Activated CD4-positive, alpha-beta T cell treated with anti-CD3 and anti-CD28 coated beads for 36 hours (primary cell): ENCODE measurements around the gene CFAP57. TPM values are rescaled to one million over a fixed set of nuclear protein-coding genes. Genes with fewer than 3 reads are reported as not detected.
A peak's percentile ranks its signal among the peaks of the same experiment; 100 is the strongest.
"Not testable (repeated sequence)": the region's sequence is repeated elsewhere in the genome, so short reads cannot be mapped to it uniquely, and the experiment has no call there.

ENCODE experiments used
- ATAC-seq: fragments of 200-7000 bp; cut with Tn5 transposase; one replicate; pipeline ENCODE4 v1.10.0; 2021; ENCODE audit warnings: mild to moderate bottlenecking, moderate library complexity
- CTCF ChIA-PET: fragments of 350-600 bp; sonication (Branson Sonifier 250); formaldehyde crosslinking; loops from one replicate; lab custom pipeline; 2021; ENCODE audit warnings: antibody characterized with exemption; lab: Charles Lee
- POLR2A ChIA-PET: fragments of 350-600 bp; sonication (Branson Sonifier 250); formaldehyde crosslinking; loops from one replicate; lab custom pipeline; 2021; ENCODE audit warnings: antibody characterized with exemption, inconsistent platforms; lab: Charles Lee
- DNase-seq: peaks from one replicate; pipeline ENCODE4 v3.0.0-alpha.2; 2020
- H3K27ac Mint-ChIP-seq: one replicate; pipeline ENCODE4 v1.8.0; 2021; ENCODE audit warnings: mixed read lengths
- H3K27me3 Mint-ChIP-seq: one replicate; pipeline ENCODE4 v1.8.0; 2021; ENCODE audit warnings: mixed read lengths
- H3K36me3 Mint-ChIP-seq: one replicate; pipeline ENCODE4 v1.8.0; 2021; ENCODE audit warnings: low read depth, mixed read lengths
- H3K4me1 Mint-ChIP-seq: one replicate; pipeline ENCODE4 v1.8.0; 2021; ENCODE audit warnings: mixed read lengths
- H3K4me3 Mint-ChIP-seq: one replicate; pipeline ENCODE4 v1.8.0; 2021; ENCODE audit warnings: mild to moderate bottlenecking, moderate library complexity, mixed read lengths
- H3K9me3 Mint-ChIP-seq: one replicate; pipeline ENCODE4 v1.8.0; 2021; ENCODE audit warnings: low read depth, mixed read lengths
- intact Hi-C, 2 experiments: fragments of 100-400 bp; cut with DNase I in 1 of 2; cut with micrococcal nuclease in 1 of 2; formaldehyde crosslinking; loops; one replicate each; pipeline versions ENCODE4 v1.14.2 to v1.15.1; 2022 to 2024; cut with DNase I, micrococcal nuclease
- total RNA-seq, 2 experiments: library from RNA; stranded (reverse); gene quantifications; one replicate each; pipeline ENCODE4 v1.2.3, GENCODE V29; 2021

Gene CFAP57
- total RNA-seq = under 1 TPM in 1 of 2 experiments, not detected in 1; 0.11 TPM

GRCh38 chr1:43171876-43172526 is at the start of gene CFAP57, which contains the start of gene EBNA1BP2:
Gene CFAP57 (plus strand): TSS chr1:43172330. CDS start chr1:43172754, 424 bp downstream.
Gene EBNA1BP2 (minus strand): TSS chr1:43172290. CDS start chr1:43172118, 172 bp downstream.
- peaks cover 29% of the 10 kb centered on the region for H3K4me1 Mint-ChIP-seq
- ATAC-seq (peak; percentile 93), DNase-seq (peak; percentile 94)
- H3K9me3 Mint-ChIP-seq = no peaks in the 10 kb centered on the region
- H3K4me3 Mint-ChIP-seq = peak within 1 kb of the TSS; percentile 93
- peaks cover 46% of the 10 kb centered on the region for H3K36me3 Mint-ChIP-seq
- peaks cover 9% of the 10 kb centered on the region for H3K27me3 Mint-ChIP-seq
- intact Hi-C loops = loop anchor here (1.0 to 5.0 kb wide), 20 partner anchors 177 to 1041 kb away; partner anchors contain the start of genes C1orf50 (in 2 of the 2), P3H1 (in 2 of the 2), ATP6V0B (in 1 of the 2) and CDC20 (in 1 of the 2)
- ChIA-PET POLR2A (no interaction called here), CTCF (interaction anchor here (0.7 to 1.6 kb wide), 5 partner anchors 28 to 325 kb away, joined by 3 to 4 read pairs (median 3); partner anchors contain the start of genes MED8, SZT2 and ZNF691)
- peak within 1 kb of the TSS; percentile 95 for H3K27ac Mint-ChIP-seq

- intact Hi-C loops = no loop called here
- ATAC-seq (no peak), DNase-seq (no peak)
- Mint-ChIP-seq H3K27me3 (peaks cover 18% of the 10 kb centered on the region), H3K36me3 (no peaks in the 10 kb centered on the region), H3K4me1 (no peaks in the 10 kb centered on the region), H3K27ac (no peak overlapping the region), H3K4me3 (no peak overlapping the region), H3K9me3 (no peaks in the 10 kb centered on the region)
- POLR2A ChIA-PET = no interaction called here
- CTCF ChIA-PET = no interaction called here
Measured at GRCh38 chr1:43123031-43123430, 49.1 kb upstream of the CFAP57 start.

GRCh38 chr1:43128816-43129215 is 43.3 kb upstream of the CFAP57 start:
- Mint-ChIP-seq H3K9me3 (no peaks in the 10 kb centered on the region), H3K27ac (no peak overlapping the region), H3K27me3 (peaks cover 18% of the 10 kb centered on the region), H3K4me3 (no peak overlapping the region), H3K36me3 (no peaks in the 10 kb centered on the region), H3K4me1 (no peaks in the 10 kb centered on the region)
- intact Hi-C loops = no loop called here
- ChIA-PET POLR2A (no interaction called here), CTCF (no interaction called here)
- DNase-seq (no peak), ATAC-seq (no peak)

GRCh38 chr1:43129426-43129825 is 42.7 kb upstream of the CFAP57 start:
- H3K27me3 Mint-ChIP-seq = peaks cover 20% of the 10 kb centered on the region
- no peak for ATAC-seq
- H3K36me3 Mint-ChIP-seq = no peaks in the 10 kb centered on the region
- DNase-seq = no peak
- H3K9me3 Mint-ChIP-seq = no peaks in the 10 kb centered on the region
- POLR2A ChIA-PET = no interaction called here
- CTCF ChIA-PET = no interaction called here
- intact Hi-C loops = no loop called here
- H3K27ac Mint-ChIP-seq = no peak overlapping the region
- no peaks in the 10 kb centered on the region for H3K4me1 Mint-ChIP-seq
- no peak overlapping the region for H3K4me3 Mint-ChIP-seq

GRCh38 chr1:43134068-43134467 is 38.1 kb upstream of the CFAP57 start:
- DNase-seq = no peak
- no peak overlapping the region for H3K4me3 Mint-ChIP-seq
- ChIA-PET POLR2A (no interaction called here), CTCF (no interaction called here)
- H3K27ac Mint-ChIP-seq = no peak overlapping the region
- H3K36me3 Mint-ChIP-seq = no peaks in the 10 kb centered on the region
- peaks cover 23% of the 10 kb centered on the region for H3K27me3 Mint-ChIP-seq
- H3K4me1 Mint-ChIP-seq = no peaks in the 10 kb centered on the region
- no peak for ATAC-seq
- intact Hi-C loops = no loop called here
- no peaks in the 10 kb centered on the region for H3K9me3 Mint-ChIP-seq

GRCh38 chr1:43134640-43135039 is 37.5 kb upstream of the CFAP57 start:
- ChIA-PET CTCF (no interaction called here), POLR2A (no interaction called here)

GRCh38 chr1:43135857-43136781 is 36.0 kb upstream of the CFAP57 start:
- H3K4me1 Mint-ChIP-seq = no peaks in the 10 kb centered on the region
- no peaks in the 10 kb centered on the region for H3K36me3 Mint-ChIP-seq
- H3K27ac Mint-ChIP-seq = no peak overlapping the region
- ATAC-seq (no peak), DNase-seq (no peak)
- H3K9me3 Mint-ChIP-seq = no peaks in the 10 kb centered on the region
- peaks cover 20% of the 10 kb centered on the region for H3K27me3 Mint-ChIP-seq
- ChIA-PET POLR2A (no interaction called here), CTCF (interaction anchor here (0.7 kb wide), 1 partner anchor 52 kb away, joined by 5 read pairs; no protein-coding TSS in a partner anchor)
- intact Hi-C loops = no loop called here
- H3K4me3 Mint-ChIP-seq = no peak overlapping the region

More at GRCh38 chr1:43134640-43135039, 37.5 kb upstream of the CFAP57 start:
- no peaks in the 10 kb centered on the region for H3K4me1 Mint-ChIP-seq
- DNase-seq (no peak), ATAC-seq (no peak)
- H3K36me3 Mint-ChIP-seq = no peaks in the 10 kb centered on the region
- peaks cover 24% of the 10 kb centered on the region for H3K27me3 Mint-ChIP-seq
- intact Hi-C loops = no loop called here
- H3K27ac Mint-ChIP-seq = no peak overlapping the region
- H3K4me3 Mint-ChIP-seq = no peak overlapping the region
- H3K9me3 Mint-ChIP-seq = no peaks in the 10 kb centered on the region

- Mint-ChIP-seq H3K9me3 (no peaks in the 10 kb centered on the region), H3K27ac (no peak overlapping the region), H3K36me3 (no peaks in the 10 kb centered on the region), H3K4me3 (no peak overlapping the region), H3K4me1 (no peaks in the 10 kb centered on the region), H3K27me3 (peaks cover 27% of the 10 kb centered on the region)
- CTCF ChIA-PET = no interaction called here
- no peak for ATAC-seq
- DNase-seq = no peak
- POLR2A ChIA-PET = no interaction called here
- intact Hi-C loops = no loop called here
Measured at GRCh38 chr1:43137445-43138052, 34.6 kb upstream of the CFAP57 start.

- H3K4me1 Mint-ChIP-seq, H3K4me3 Mint-ChIP-seq, DNase-seq, H3K27ac Mint-ChIP-seq, POLR2A ChIA-PET, intact Hi-C loops, ATAC-seq, H3K36me3 Mint-ChIP-seq, H3K9me3 Mint-ChIP-seq: not testable (repeated sequence)
- peaks cover 40% of the 10 kb centered on the region for H3K27me3 Mint-ChIP-seq
- CTCF ChIA-PET = interaction anchor here (0.6 kb wide), 1 partner anchor 66 kb away, joined by 5 read pairs; no protein-coding TSS in a partner anchor
Measured at GRCh38 chr1:43139295-43139694, 32.8 kb upstream of the CFAP57 start.

- POLR2A ChIA-PET = no interaction called here
- no peaks in the 10 kb centered on the region for H3K9me3 Mint-ChIP-seq
- intact Hi-C loops = no loop called here
- H3K27me3 Mint-ChIP-seq = peaks cover 44% of the 10 kb centered on the region
- H3K27ac Mint-ChIP-seq = no peak overlapping the region
- no peaks in the 10 kb centered on the region for H3K4me1 Mint-ChIP-seq
- CTCF ChIA-PET = interaction anchor here (0.6 kb wide), 1 partner anchor 67 kb away, joined by 5 read pairs; no protein-coding TSS in a partner anchor
- no peak overlapping the region for H3K4me3 Mint-ChIP-seq
- H3K36me3 Mint-ChIP-seq = no peaks in the 10 kb centered on the region
- DNase-seq (no peak), ATAC-seq (no peak)
Measured at GRCh38 chr1:43140010-43140409, 32.1 kb upstream of the CFAP57 start.

- Mint-ChIP-seq H3K27me3 (peaks cover 50% of the 10 kb centered on the region), H3K36me3 (no peaks in the 10 kb centered on the region), H3K4me3 (no peak overlapping the region), H3K4me1 (no peaks in the 10 kb centered on the region), H3K9me3 (no peaks in the 10 kb centered on the region), H3K27ac (no peak overlapping the region)
- ChIA-PET CTCF (no interaction called here), POLR2A (no interaction called here)
- DNase-seq (no peak), ATAC-seq (no peak)
- intact Hi-C loops = no loop called here
Measured at GRCh38 chr1:43140583-43140982, 31.5 kb upstream of the CFAP57 start.
